ENCODE results near the gene MAJIN. TPM values are rescaled to one million over a fixed set of nuclear protein-coding genes. Genes with fewer than 3 reads are reported as not detected.

Gene MAJIN, protein sequence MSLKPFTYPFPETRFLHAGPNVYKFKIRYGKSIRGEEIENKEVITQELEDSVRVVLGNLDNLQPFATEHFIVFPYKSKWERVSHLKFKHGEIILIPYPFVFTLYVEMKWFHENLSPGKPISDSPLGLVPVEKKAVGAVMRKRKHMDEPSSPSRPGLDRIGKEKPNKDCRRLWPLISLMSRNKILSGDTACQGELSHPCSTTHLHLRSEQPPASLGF
- total RNA-seq, result not detected in 2 replicates

DNA sequence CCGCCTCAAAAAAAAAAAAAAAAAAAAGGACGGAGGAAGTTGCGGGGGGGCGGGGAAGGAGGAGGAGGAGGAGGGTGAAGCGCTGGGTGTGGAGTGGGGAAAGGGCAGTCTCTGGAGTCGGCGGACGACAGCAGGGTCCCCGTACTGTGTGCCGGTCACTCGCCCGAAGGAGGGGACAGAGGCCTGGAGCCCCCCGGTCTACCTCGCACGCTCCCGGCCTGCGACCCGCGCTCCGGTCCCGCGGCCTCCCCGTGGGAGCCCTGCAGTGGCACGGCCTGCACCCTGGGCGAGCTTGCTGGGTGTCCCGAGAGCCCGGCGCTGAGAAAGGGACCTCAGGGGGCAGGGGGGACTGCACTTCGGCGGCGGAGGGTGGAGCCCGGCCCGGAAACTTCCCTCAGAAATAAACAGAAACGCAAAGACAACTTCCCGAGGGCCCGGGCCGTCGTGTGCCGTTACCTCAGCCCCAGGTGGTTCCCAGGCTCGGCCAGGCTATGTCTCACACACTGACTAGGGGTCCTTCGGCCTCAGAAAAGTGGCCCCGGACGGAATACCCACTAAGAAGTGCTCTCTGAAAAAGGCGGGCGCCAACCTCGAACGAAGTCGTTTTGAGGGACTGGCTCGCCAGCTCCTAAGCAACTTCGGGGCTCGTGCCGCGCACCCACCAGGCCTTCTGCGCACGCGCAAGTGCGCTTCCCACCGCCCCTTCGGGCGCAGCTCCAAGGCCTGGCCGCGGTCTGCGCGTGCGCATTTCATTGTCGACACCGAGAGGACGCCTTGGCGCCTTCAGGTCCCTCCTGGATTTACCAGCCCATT lies at the start of gene MAJIN:
Gene MAJIN, minus strand, starts transcription at position 688 of the 813 bp plus-strand sequence. CDS start 12,703 bp downstream, outside the sequence.

DNA sequence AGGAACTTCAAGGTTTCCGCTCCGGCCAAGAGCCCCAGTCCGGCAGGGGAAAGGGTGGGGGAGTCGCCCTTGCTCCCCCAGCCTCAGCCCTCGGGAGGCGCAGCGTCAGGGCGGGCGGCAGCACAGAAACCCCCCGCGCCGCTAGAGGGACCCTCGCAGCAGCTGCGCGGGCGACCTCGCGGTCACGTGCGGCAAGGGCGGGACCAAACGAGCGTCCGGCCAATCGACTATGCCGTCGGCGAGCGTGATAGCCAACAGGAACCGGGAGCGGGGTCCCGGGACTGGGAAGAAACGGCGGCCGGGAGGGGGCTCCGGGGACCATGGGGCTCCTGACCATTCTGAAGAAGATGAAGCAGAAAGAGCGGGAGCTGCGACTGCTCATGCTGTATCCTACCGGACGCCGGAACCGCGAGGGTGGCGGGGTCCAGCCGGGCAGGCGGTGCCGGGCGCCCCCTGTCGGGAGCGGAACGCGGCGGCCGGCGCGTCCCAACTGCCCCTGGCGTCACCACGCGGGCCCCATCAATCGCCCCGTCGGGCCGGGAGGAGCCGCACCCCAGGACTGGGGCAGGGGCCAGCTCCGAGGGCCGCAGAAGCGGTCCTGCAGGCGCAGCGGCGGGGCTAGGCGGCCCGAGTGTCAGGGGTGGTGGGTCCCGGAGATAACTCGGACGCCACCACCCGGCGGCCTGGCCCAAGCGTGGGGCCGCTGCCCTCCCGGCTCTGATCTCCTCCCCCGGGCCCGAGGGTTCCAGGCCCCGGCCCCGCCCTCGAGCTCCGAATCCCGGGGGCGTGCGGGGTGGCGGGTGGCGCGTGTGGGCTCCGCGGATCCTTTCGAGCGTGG lies 42.2 kb upstream of the MAJIN start, which contains the start of gene ARL2:
Gene ARL2, plus strand, starts transcription at position 273 of the 838 bp plus-strand sequence. Its CDS starts 48 bp downstream, at position 321.

DNA sequence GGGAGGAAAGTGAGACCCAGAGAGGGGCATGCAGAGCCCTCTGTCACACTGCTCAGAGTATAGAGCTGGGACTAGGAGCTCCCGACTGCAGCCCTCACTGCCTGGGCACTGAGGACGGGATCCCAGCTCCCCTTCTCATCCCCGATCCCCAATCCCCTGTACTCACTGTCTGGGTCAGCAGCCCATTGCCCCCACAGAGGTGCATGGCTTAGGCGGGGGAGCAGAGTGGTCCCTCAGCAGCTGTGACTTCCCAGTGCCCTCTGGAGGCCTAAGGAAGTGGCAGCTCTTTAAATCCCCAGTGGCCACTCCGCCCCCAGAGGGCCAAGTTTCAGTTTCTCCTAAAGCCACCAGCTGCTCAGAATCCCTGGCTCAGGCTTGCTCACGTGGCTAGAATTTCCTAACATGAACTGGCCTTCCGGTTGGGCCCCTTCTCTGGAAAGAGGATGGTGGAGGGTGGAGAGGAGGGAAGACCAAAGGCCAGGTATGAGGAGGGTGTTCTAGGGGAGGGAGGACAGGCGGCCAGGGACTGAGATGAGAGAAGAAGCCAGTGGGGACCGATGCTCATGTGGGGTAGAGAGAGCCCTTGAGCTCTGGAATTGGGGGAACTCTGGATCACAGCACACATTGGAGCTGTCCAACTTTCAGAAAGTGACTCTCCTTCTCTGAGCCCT lies 24.9 kb upstream of the MAJIN start, which contains the start of gene BATF2:
Gene BATF2, minus strand, starts transcription at position 262 of the 671 bp plus-strand sequence. Its CDS starts 57 bp downstream, at position 205.

DNA sequence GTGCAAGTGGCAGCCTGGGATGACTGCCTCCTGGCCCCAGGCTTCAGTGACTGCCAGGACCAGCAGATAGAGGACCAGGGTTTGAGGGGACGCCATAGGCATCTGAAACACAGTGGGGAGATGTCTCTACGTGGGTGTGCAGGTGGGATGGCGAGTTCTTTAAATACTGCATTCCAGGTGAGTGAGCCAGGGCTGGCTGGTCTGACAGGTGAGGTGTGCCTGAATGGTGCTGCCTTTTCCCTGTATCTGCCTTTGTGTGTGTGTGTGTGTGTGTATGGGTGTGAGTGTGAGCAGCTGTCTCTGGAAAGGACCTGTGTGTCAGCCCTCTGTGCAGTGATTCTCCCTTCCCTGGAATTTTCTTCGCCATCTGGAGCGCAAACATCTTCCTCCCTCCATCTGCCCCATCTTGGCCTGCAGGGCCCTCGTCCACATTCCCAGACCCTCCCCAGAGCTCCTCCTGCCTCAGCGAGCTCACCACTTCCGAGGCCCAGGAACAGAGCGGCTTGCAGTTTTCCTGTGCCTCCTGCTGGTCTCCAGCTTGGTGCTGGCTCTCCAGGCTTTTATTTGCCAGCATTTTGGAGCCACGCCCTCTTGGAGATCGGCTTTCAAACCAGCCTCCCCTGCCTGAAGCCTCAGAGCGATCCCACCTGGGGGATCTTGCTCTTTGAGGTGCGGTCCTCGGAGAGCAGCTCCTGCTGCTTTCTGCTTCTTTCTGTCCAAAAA lies 36.4 kb downstream of the MAJIN start, which contains the start of gene GPHA2:
Gene GPHA2, minus strand, starts transcription at position 535 of the 723 bp plus-strand sequence. Its CDS starts 433 bp downstream, at position 102.

DNA sequence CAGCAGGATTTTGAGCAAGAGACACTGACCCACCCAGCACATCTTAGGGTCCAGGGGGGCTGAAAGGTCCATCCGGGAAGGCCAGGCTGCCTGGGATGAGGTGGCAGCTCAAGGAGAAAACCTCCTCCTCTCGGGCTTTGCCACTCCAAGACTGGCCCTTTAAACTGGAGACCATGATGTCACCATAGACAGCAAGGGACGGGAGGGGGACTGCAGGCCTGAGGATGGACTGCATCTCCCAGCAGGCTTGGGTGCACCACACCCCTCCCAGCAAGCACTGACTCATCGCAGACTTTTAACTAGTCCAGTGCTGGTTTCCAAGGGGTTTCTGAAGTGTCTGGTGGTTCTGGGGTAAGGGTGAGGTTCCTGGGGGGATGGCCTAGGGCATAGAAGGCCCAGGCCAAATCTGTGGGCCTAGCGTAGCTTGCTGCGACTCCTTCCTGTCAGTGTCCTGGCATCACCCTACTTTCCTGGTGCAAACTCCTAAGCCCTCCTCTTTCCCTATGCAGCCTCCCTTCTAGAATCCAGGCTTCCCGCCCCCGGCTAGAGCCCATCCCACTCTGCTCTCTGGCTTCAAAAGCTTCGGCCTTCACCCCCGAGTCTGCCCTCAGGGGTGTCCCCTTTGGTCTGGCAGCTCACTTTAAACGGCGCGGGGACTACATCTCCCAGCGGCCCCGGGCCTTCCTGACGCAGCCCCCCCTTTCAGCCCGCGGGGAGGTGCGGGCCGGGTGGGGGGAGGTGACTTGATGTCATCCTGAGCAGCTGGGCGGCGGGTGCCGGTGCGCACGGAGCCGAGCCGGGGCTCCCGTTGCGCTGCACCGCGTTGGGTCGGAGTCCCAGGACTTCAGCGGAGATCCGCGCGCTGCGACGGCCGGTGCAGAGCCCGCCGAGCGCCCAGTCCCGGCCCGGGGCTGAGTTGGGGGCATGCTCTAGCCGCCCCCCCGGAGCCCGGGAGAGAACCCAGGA lies 47.7 kb downstream of the MAJIN start, which contains the start of gene PPP2R5B:
Gene PPP2R5B, plus strand, starts transcription at position 746 of the 966 bp plus-strand sequence. CDS start 1,046 bp downstream, outside the sequence.

DNA sequence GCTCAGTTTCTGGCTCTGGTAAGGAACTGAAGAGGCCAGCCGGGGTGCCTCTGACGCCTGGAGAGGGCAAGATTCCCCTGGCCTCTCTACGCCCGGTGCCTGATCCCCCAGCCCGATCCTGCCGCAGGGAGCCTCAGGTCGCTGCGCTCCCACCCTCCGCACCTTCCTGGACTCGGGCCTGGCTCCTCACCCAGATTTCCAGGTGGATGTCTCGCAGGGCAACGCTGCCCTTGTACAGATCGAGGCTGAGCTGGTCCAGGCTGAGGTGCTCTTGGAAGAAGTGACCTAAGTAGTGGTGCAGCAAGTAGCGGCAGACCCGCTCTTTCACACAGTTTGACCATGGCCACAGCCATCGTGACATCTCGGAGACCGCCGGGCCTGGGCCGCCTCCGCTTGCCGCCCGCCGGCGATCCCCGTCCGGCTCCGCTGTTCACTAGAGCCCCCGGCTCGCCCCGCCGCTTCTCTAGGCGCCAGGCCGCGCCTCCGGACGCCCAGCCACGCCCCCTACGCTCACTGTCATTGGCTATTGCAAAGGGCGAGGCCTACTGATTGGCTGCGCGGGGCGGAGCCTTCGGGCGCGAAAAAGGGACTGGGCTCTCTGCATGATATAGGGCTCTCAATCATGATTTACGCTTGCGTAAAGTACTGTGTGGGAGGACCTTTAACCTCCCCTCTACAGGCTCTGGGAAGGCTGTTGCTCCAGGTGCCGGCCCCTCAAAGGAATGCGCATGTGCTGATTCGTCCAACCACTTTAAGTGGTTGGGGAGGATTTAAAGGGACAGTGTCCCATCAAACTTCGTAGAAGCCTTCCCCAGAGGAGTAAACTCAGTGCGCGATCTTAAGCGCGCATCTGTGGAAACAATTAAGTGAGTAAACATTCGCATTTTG lies 54.9 kb downstream of the MAJIN start, which contains the start of gene ATG2A:
Gene ATG2A, minus strand, starts transcription at position 435 of the 888 bp plus-strand sequence. Its CDS starts 74 bp downstream, at position 361.

Other genes with a start within 250 kb of the MAJIN start
- 0.49 TPM in 1 of 2 replicates, not detected in the other for gene NRXN2, start 248.9 kb downstream of the MAJIN start, total RNA-seq
- 0.49 and 1.2 TPM in 2 replicates for gene RASGRP2, start 228.0 kb downstream of the MAJIN start, total RNA-seq
- gene PYGM, start 212.1 kb downstream of the MAJIN start, total RNA-seq, result 0.16 and 0.44 TPM in 2 replicates
- 60.1 and 133 TPM in 2 replicates for gene SF1, start 193.6 kb downstream of the MAJIN start, total RNA-seq
- 18.6 and 41.5 TPM in 2 replicates for gene MAP4K2, start 168.9 kb downstream of the MAJIN start, total RNA-seq
- 9.4 and 26.4 TPM in 2 replicates for gene MEN1, start 161.6 kb downstream of the MAJIN start, total RNA-seq
- gene CDC42BPG, start 127.5 kb downstream of the MAJIN start, total RNA-seq, result 0.16 and 0.25 TPM in 2 replicates
- gene EHD1, start 93.5 kb downstream of the MAJIN start, total RNA-seq, result 43.5 and 108 TPM in 2 replicates
- 7.0 and 13.4 TPM in 2 replicates for gene ATG2A, start 54.9 kb downstream of the MAJIN start, total RNA-seq
- gene PPP2R5B, start 47.4 kb downstream of the MAJIN start, total RNA-seq, result 7.6 and 13.6 TPM in 2 replicates
- not detected in 2 replicates for gene GPHA2, start 36.2 kb downstream of the MAJIN start, total RNA-seq
- gene BATF2, start 24.9 kb upstream of the MAJIN start, total RNA-seq, result 0.31 and 0.32 TPM in 2 replicates
- gene ARL2, start 42.1 kb upstream of the MAJIN start, total RNA-seq, result 120 and 126 TPM in 2 replicates
- gene SNX15, start 55.3 kb upstream of the MAJIN start, total RNA-seq, result 8.1 and 10.4 TPM in 2 replicates
- 8.4 and 9.8 TPM in 2 replicates for gene SAC3D1, start 69.1 kb upstream of the MAJIN start, total RNA-seq
- 8.1 and 8.8 TPM in 2 replicates for gene NAALADL1, start 86.4 kb upstream of the MAJIN start, total RNA-seq
- 8.1 and 8.6 TPM in 2 replicates for gene CDCA5, start 111.9 kb upstream of the MAJIN start, total RNA-seq
- gene ZFPL1, start 112.1 kb upstream of the MAJIN start, total RNA-seq, result 23.0 and 30.5 TPM in 2 replicates
- 199 and 268 TPM in 2 replicates for gene VPS51, start 124.1 kb upstream of the MAJIN start, total RNA-seq
- 8.7 and 16.1 TPM in 2 replicates for gene TM7SF2, start 139.8 kb upstream of the MAJIN start, total RNA-seq
- gene ZNHIT2, start 145.6 kb upstream of the MAJIN start, total RNA-seq, result 3.6 and 5.5 TPM in 2 replicates
- gene FAU, start 150.0 kb upstream of the MAJIN start, total RNA-seq, result 268 and 409 TPM in 2 replicates
- 34.5 and 50.3 TPM in 2 replicates for gene MRPL49, start 150.2 kb upstream of the MAJIN start, total RNA-seq
- gene SYVN1, start 162.4 kb upstream of the MAJIN start, total RNA-seq, result 7.3 and 32.0 TPM in 2 replicates
- not detected in 2 replicates for gene SPDYC, start 198.1 kb upstream of the MAJIN start, total RNA-seq
- 86.8 and 101 TPM in 2 replicates for gene CAPN1, start 209.8 kb upstream of the MAJIN start, total RNA-seq

Data from bladder microvascular endothelial cell (primary cell).